GM18868 (cell line): Measurements from ENCODE around the gene WNT9B.
"Not testable (repeated sequence)": the region's sequence is repeated elsewhere in the genome, so short reads cannot be mapped to it uniquely, and the experiment has no call there.

Experiments
- ATAC-seq: cut with Tn5 transposase; IDR thresholded peaks from one replicate; pipeline ENCODE4 v1.9.1; 2021; ENCODE audit warnings: mild to moderate bottlenecking, moderate library complexity; ENCODE audit not compliant: unreplicated experiment

WNT9B gene

GRCh38 chr17:46821482-46822387, 29.6 kb upstream of the WNT9B start:
- ATAC-seq = no peak

DNA sequence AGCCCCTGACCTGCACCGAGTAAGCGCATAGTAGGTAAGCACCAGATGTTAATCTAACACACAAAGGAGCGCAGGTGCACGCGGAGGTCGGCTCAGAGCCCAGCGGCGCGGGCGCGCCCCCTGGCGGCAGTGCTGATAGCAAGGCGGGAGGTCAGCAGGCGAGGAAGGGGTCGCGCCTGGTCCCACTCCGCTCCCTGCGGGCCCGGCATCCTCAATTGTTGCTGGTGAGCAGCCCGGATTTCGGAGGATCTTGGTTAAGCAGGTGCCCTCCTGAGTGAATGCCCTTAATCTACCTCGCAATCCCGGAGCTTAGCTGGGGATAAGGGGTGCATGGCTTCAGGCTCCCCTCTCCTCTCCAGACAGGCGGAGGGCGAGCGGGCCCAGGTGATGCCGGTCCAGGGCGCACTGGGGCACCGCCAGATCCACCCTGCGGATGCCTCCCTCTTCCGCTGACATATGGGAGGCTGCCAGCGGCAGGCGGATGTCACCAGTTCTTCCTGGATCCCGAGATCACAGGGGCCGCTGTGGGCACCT, 28.9 kb upstream of the WNT9B start:
- no peak for ATAC-seq

DNA sequence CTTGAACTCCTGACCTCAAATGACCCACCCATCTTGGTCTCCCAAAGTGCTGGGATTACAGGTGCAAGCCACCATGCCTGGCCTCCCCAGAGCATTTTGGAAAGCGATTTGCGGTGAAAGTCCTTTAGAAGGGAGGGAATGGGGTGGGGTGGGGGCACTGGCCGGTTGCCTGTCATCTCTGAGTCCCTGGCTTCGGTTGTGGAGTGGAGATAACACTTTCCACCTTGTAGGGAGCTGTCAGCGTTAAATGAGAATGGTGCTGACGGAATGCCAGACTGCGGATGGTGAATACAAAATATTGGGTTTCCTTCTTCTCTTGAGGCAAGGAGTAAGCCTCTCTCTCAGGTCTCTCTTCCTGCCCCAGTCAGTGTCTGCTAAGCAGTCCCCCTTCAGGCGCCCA, 27.7 kb upstream of the WNT9B start:
- no peak for ATAC-seq

- ATAC-seq = no peak
These were observed 25.3 kb upstream of the WNT9B start for GRCh38 chr17:46826116-46826515.

GRCh38 chr17:46827274-46827673, 24.1 kb upstream of the WNT9B start:
- ATAC-seq = no peak

GRCh38 chr17:46831573-46832330, 19.6 kb upstream of the WNT9B start:
- no peak for ATAC-seq

DNA sequence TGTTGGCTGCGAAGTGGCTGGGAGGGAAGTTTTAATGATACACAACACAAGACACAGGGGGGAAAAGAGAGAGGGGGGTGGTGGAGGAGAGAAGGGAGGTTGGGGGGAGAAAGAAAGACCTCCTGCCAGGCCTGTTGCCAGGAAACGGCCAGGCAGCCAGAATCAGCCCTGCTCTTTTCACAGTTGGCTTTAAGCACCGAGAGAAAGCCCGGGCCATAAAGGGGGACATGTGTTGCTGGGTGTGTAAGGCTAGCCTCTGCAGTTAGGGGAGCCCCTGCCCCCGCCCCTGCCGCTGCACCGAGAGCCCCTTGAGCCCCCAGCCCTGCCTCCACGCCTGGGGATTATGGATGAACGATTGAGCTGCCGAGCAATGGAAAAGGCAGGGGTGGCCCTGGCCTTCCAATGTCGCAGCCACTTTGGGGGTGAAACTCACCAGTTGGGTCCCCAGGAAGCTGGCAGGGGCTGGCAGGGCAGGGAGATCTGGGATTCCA, 19.0 kb upstream of the WNT9B start:
- no peak for ATAC-seq

- ATAC-seq = no peak
These were observed 18.2 kb upstream of the WNT9B start for GRCh38 chr17:46832945-46833839.

DNA sequence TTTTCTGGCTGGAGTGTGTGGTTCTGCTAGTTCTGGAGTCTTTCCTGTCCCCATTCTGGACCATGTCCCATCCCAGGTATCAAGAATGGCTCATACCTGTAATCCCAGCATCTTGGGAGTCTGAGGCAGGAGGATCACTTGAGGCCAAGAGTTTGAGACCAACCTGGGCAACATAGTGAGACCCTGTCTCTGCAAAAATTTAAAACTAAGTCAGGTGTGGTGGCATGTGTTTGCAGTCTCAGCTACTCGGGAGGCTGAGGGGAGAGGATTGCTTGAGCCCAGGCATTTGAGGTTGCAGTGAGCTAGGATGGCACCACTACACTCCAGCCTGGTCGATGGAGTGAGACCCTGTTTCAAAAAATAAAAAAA, 17.6 kb upstream of the WNT9B start:
- ATAC-seq = no peak

GRCh38 chr17:46834846-46835245, 16.5 kb upstream of the WNT9B start:
- no peak for ATAC-seq

- no peak for ATAC-seq
These were observed 14.9 kb upstream of the WNT9B start for GRCh38 chr17:46836500-46836899.

DNA sequence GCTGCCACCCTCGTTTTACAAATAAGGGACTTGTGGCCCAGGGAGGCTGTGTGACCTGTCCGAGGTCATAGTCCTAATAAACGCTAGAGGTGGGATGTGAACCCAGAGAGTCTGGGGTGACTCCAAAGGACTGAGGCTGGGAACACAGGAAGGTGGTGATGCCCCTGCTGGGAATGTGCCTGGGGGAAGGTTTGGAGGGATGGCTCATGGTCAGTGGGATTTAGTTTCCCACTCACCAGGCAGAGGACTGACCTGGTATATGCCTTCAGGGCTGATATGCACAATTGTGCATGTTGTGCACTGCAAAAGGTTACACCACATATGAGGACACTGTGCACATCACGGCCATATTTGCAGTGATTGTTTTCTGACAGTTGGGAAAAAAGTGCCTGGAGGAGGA, 13.9 kb upstream of the WNT9B start:
- ATAC-seq = no peak

- ATAC-seq = no peak
These were observed 12.2 kb upstream of the WNT9B start for GRCh38 chr17:46839211-46839610.

DNA sequence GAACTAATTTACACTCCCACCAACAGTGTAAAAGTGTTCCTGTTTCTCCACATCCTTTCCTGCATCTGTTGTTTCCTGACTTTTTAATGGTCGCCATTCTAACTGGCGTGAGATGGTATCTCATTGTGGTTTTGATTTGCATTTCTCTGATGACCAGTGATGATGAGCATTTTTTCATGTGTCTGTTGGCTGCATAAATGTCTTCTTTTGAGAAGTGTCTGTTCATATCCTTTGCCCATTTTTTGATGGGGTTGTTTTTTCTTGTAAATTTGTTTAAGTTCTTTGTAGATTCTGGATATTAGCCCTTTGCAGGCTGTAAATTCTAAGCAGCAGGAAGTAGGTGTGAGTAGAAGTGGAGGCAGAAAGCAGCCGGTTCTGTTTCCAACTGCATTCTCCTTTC, 10.8 kb upstream of the WNT9B start:
- not testable (repeated sequence) for ATAC-seq

DNA sequence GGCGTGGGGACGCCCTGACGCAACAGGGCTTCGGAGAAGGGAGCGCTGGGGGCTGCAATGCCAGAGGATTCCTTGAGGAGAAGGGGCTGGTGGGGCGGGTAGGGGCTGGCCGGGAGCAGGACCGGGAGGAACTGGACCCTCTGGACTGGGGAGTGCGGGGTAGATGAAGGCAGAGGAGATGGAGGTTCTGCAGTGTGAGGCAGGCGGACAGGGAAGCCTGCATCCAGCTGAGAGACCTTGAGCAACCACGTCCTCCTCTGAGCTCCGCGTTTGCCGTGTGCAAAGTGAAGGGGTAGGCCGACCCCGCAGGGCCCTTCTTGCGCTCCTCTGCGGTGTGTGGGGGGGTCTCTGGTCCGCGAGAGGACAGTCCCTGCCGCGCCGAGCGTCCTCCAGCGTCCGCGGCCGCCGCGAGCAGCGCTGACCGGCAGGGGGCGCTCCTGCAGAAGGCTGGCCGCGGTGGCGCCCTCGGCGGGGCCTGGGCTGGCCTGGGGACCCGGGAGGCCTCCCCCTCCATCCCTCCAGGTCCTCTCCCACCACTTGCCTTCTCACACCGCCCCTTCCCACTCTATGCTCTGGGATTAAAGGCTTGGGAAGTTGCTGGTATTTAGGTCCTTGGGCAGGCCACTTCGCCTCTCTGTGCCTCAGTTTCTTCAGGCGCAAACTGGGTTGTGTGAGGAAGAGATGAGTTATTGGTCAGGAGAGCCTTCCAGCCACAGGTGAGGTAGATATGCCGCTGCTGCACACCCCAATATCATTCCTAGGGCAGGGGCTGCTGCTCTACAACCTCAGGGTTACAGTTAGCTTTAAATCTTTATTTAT, 9.6 kb upstream of the WNT9B start:
- no peak for ATAC-seq

DNA sequence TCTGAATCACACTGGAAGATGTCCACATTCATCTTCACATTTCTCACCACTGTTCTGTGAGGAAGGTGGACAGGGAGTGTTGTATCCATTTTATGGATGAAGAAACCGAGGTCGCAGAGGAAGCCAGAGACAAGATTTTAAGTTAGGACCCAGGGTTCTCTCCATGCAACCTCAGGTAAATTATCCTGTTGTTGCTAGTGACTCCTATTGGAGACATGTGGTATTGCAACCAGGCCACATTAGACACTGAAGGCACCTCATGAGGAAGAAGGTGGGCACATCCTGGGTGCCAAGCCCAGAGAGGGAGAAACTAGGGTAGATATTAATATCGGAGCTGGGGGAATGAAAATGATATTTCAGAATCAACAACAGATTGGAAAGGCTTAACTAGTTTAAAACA, 8.5 kb upstream of the WNT9B start:
- no peak for ATAC-seq

DNA sequence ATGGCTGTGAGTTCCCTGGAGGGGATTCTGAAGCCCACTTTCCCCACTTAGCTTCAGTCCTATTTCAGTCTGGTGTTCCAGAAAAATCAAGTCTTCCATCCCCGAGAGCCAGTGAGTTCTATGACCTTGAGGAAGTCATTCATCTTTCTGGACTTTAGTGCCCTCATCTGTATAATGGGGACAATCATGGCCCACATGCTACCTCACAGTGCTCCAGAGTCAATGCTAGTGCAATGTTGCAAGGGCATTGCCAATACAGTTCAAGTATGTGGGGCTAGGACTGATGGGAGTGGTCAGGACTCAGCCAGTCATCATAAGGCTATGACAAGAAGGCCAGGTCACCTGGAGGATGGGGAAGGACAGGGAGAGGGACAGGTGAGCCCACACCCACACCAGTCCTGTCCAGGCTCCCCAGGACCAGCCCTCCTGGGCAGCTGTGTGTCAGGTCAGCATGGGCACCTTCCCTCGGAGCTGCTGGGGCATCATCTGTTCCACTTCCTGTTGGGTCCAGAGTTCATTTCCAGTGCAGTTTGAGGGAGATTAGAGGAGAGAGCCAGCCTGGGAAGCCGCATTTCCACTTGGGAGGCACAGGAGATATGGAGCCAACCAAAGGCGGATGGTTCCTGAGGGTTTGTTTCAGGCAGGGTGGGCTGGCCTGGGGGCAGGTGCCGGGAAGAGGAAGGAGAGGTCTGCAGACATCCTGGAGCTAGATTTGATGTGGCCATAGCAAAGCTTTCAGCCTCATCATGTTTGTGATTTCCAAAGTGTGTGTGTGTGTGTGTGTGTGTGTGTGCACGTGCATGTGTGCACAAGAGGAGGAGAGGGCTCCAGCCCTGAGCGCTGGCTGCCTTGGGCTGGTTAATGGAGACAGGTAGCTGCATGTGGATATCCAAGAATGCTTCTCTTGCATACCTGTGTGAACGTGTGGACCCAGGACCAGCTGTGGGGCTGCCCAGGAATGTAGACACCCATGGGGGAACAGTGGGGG, 3.9 kb upstream of the WNT9B start:
- ATAC-seq = no peak

DNA sequence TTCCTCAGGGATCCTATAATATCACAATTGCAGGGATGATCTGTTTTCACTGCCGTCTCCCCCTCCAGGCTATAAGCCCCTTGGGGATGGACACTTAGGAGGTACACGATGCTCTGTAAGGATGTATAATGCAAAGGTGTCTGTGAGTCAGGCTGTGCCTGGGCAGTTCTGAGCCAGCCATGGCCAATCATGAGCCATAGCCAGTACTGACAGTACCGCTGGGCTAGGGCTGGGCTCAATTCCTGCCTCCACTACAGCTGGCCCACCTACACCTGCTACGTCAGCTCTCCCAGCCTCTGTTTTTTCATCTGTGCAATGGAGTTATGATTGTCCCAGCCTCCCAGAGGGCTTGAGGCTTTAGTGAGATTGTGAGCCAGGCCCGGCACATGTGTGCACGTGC, 2.8 kb upstream of the WNT9B start:
- ATAC-seq = no peak

- ATAC-seq = no peak
These were observed 725 bp upstream of the WNT9B start for GRCh38 chr17:46850688-46851028.
